Right lung (tissue), 5 donors: Measurements from ENCODE around the gene DPT. TPM values are rescaled to one million over a fixed set of nuclear protein-coding genes. Genes with fewer than 3 reads are reported as not detected.

Experiments
- DNase-seq, 2 donors: peaks; one replicate each; pipeline ENCODE4 v3.0.0-alpha.2; 2013
- polyA plus RNA-seq, 5 donors: library from polyadenylated mRNA; unstranded; fragments of 120-200 nt; gene quantifications; one replicate each; pipeline versions ENCODE4 v1.2.1 to v1.2.3, GENCODE V29; 2013; ENCODE audit warnings: inconsistent platforms in 1 of 5, low replicate concordance in 1 of 5; ENCODE audit not compliant: insufficient read length in 5 of 5, insufficient read depth in 1 of 5

The DPT gene
- polyA plus RNA-seq, 5 donors = 0.78 to 5.0 (median 1.0) TPM

DNA sequence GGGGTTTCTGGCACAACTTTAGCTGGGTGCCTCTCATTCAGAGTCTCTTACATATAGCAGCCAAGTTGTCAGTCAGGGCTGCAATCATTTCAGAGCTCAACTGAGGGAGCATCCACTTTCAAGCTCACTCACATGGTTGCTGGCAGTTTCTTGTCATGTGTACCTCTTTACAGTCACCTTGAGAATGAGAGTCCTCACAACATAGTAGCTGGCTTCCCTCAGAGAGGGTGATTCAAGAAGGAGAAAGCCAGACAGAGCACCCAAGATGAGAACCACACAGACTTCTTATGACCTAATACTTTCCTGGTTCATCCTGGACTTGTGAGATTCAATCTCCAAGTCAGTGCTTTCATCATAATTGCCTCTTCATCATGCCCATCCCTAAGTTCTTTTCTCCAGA lies 57.2 kb downstream of the DPT start:
- DNase-seq = no peak

DNA sequence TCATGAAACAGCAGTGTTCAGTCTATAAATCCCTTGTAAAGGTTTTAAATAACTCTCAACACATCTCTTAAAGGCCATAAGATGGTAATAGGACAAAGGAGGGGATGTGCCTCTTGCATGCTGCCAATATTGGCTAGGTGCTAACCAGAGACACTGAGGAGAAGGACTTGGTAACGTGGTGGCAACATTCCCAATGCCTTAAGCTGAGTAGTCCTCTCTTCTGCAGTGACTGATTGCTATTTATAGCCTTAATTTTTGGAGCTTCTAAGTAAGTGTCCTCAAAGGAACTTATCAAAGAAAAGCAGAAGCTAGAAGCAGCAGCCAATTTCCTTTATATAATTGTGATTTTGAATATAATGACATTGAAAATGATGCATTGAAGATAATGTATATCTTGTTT lies 63.0 kb downstream of the DPT start:
- no peak for DNase-seq

DNA sequence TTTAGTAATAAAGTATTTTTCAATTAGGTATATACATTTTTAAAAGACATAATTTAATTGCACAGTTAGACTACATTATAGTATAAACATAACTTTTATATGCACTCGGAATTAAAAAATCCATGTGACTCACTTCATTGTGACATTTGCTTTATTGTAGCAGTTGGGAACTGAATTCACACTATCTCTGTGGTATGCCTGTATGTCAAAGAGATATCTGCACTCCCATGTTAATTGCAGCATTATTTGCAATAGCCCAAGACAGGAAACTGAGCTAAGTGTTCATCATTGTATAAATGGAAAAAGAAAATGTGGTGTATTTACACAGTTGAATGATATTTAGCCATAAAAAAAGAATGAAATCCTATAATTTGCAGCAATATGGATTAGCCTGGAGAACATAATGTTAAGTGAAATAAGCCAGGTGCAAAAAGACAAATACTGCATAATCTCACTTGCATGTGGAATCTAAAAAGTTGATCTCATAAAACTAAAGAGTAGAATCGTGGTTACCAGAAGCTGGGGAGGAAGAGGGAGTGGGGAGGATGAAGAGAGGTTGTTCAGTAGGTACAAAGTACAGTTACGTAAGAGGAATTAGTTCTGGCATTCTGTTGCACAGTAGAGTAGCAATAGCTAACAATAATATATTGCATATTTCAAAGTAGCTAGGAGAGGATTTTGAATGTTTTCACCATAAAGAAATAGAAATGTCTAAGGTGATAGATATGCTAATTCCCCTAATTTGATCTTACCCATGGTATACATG lies 64.8 kb downstream of the DPT start:
- DNase-seq = no peak

DNA sequence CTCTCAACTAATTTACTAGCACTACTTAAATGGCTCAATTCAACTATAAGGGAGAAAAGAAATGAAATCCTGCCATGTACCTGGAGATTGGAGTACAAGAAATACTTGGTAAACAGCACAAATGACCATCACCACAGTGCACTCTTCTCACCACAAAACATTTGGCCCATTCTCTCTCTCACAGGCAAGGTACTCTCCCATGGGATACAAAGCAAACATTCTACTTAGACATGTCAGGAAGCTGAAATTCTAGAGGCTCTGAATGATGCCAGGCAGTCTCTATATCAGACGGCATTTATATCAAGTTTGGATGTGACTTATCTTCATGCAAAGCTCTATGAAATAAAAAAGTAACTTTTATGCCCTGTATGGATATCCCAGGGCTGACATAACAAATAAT lies 72.5 kb downstream of the DPT start:
- DNase-seq = no peak

GRCh38 chr1:168654198-168654915 lies 74.6 kb downstream of the DPT start:
- no peak for DNase-seq

DNA sequence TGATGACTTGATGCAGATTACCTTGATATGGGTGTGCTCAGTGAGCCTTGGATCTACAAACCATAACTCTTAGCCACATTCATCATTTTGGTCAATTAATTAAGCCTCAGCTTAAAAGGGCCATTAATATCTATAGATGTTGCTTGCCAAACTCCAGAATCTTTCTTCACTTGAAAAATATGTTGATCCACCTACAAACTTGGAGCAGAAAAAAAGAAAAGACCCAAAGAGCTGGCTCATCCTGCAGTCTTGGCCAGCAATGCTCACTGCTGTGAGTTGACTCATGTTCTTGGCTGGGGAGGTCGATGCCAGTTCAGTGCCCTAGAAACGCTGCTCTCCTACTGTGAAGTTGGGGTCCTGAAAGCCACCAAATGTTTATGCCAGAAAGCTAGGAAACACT lies 75.4 kb downstream of the DPT start:
- DNase-seq = no peak

- no peak for DNase-seq
Observed at GRCh38 chr1:168645721-168646120, 83.3 kb downstream of the DPT start.

Other genes starting within 250 kb of the DPT start
- gene XCL2, start 185.2 kb downstream of the DPT start, polyA plus RNA-seq = 1 to 10 TPM in 3 of 5 donors, under 1 TPM in 1, not detected in 1; 0.53 to 2.1 (median 1.3) TPM
- gene XCL1, start 152.6 kb downstream of the DPT start, polyA plus RNA-seq = under 1 TPM in 4 of 5 donors, not detected in 1; 0.19 to 0.65 (median 0.38) TPM